Keratinocyte (primary cell): ENCODE results near the gene SFMBT1. TPM values are rescaled to one million over a fixed set of nuclear protein-coding genes. Genes with fewer than 3 reads are reported as not detected.

ENCODE experiments used
- DNase-seq: peaks from one replicate; pipeline ENCODE4 v3.0.0-alpha.2; 2011; ENCODE audit warnings: low read depth, missing footprints, low spot score
- FAIRE-seq: peaks from 2 replicates; lab custom pipeline; 2011; peaks lifted over from hg19 to GRCh38; lab: Jason Lieb, UNC
- H2AFZ ChIP-seq: 2 replicates; pipeline ENCODE4 v1.6.0; 2012; ENCODE audit warnings: low read length, control low read depth, inconsistent platforms; ENCODE audit not compliant: control insufficient read depth
- H3K27ac ChIP-seq: 2 replicates; pipeline ENCODE4 v1.5.1; 2011; ENCODE audit warnings: low read length; ENCODE audit not compliant: control insufficient read depth, insufficient read depth
- H3K27me3 ChIP-seq: 3 replicates; pipeline ENCODE4 v1.6.0; 2011; ENCODE audit warnings: low read length; ENCODE audit not compliant: control insufficient read depth, insufficient read depth; ENCODE audit errors: extremely low read depth
- H3K36me3 ChIP-seq, 2 experiments: 2 replicates in 1 of 2; 3 replicates in 1 of 2; pipeline ENCODE4 v1.5.1; 2011; ENCODE audit warnings: low read length in 2 of 2, mild to moderate bottlenecking in 1 of 2; ENCODE audit not compliant: control insufficient read depth in 2 of 2, insufficient read depth in 2 of 2; ENCODE audit errors: extremely low read depth in 1 of 2
- H3K4me1 ChIP-seq: 3 replicates; pipeline ENCODE4 v1.5.1; 2011; ENCODE audit warnings: low read length; ENCODE audit not compliant: control insufficient read depth, insufficient read depth; ENCODE audit errors: extremely low read depth
- H3K4me2 ChIP-seq: 3 replicates; pipeline ENCODE4 v1.6.0; 2011; ENCODE audit warnings: low read depth, low read length; ENCODE audit not compliant: control insufficient read depth, insufficient read depth; ENCODE audit errors: extremely low read depth
- H3K4me3 ChIP-seq, 3 experiments: fragments of 200-600 bp in 1 of 3; sonication (generic) in 1 of 3; 2 replicates in 2 of 3; 3 replicates in 1 of 3; pipeline ENCODE4 v1.5.1; 2011 to 2016; ENCODE audit warnings: low read length in 3 of 3, mild to moderate bottlenecking in 3 of 3, control low read depth in 2 of 3, inconsistent platforms in 1 of 3, low read depth in 1 of 3, mixed read lengths in 1 of 3, mixed run types in 1 of 3, moderate library complexity in 1 of 3; ENCODE audit not compliant: control insufficient read depth in 2 of 3, insufficient read depth in 2 of 3; ENCODE audit errors: extremely low read depth in 1 of 3
- H3K79me2 ChIP-seq: 2 replicates; pipeline ENCODE4 v1.6.0; 2012; ENCODE audit warnings: low read length; ENCODE audit not compliant: control insufficient read depth, insufficient read depth
- H3K9ac ChIP-seq: 3 replicates; pipeline ENCODE4 v1.6.0; 2011; ENCODE audit warnings: low read length; ENCODE audit not compliant: control insufficient read depth, insufficient read depth; ENCODE audit errors: extremely low read depth
- H3K9me1 ChIP-seq: 3 replicates; pipeline ENCODE4 v1.6.0; 2011; ENCODE audit warnings: low read length; ENCODE audit not compliant: control insufficient read depth, insufficient read depth; ENCODE audit errors: extremely low read depth
- H3K9me3 ChIP-seq: 2 replicates; pipeline ENCODE4 v1.5.1; 2012; ENCODE audit warnings: low read depth, low read length; ENCODE audit not compliant: control insufficient read depth
- H4K20me1 ChIP-seq: 3 replicates; pipeline ENCODE4 v1.6.0; 2011; ENCODE audit warnings: low read length; ENCODE audit not compliant: control insufficient read depth, insufficient read depth; ENCODE audit errors: extremely low read depth
- CTCF ChIP-seq, 3 experiments: IDR thresholded peaks in 1 of 3; conservative IDR thresholded peaks in 1 of 3; optimal IDR thresholded peaks in 1 of 3; 2 replicates in 2 of 3; 3 replicates in 1 of 3; pipeline versions ENCODE3 to v1.5.1; 2011; ENCODE audit warnings: low read length in 3 of 3, mild to moderate bottlenecking in 3 of 3, moderate library complexity in 2 of 3, control low read depth in 1 of 3, inconsistent platforms in 1 of 3; ENCODE audit not compliant: insufficient read depth in 2 of 3; ENCODE audit errors: extremely low read depth in 1 of 3
- EZH2 ChIP-seq: IDR thresholded peaks from one replicate; pipeline ENCODE4 v1.6.1; 2012; ENCODE audit warnings: inconsistent platforms, mild to moderate bottlenecking, low read length, moderate library complexity
- dilution Hi-C: fragments of 300-500 bp; cut with MboI; formaldehyde crosslinking; loops from one replicate; pipeline ENCODE4 v1.7.0; 2020; ENCODE audit warnings: low sequenced_read_pairs; ENCODE audit not compliant: extremely low pct_ligation_motif_present
- polyA plus RNA-seq, 5 experiments: library from polyadenylated mRNA; depleted of rRNA in 3 of 5; stranded (reverse) in 3 of 5; stranded (forward) in 1 of 5; unstranded in 1 of 5; fragments of >200 nt; gene quantifications; 1 replicate in 1 of 5; 2 replicates in 3 of 5; 3 replicates in 1 of 5; pipeline versions ENCODE4 v1.2.1 to v1.2.3, GENCODE V29; 2011 to 2012; ENCODE audit warnings: missing spikeins in 2 of 5, low read depth in 1 of 5, low replicate concordance in 1 of 5

SFMBT1 gene
- polyA plus RNA-seq, 1 donor (not counting 4 experiments of a cell fraction or from before 2014, with no cell fraction given), result 4.1 TPM

- H2AFZ ChIP-seq, result no peak overlapping the region
- no peak overlapping the region for H3K4me2 ChIP-seq
- no peaks in the 10 kb centered on the region for H3K36me3 ChIP-seq
- H4K20me1 ChIP-seq, result no peaks in the 10 kb centered on the region
- dilution Hi-C loops, result no loop called here
- DNase-seq (no peak), FAIRE-seq (no peak)
- H3K27ac ChIP-seq, result no peak overlapping the region
- no peaks in the 10 kb centered on the region for H3K4me1 ChIP-seq
- H3K9me3 ChIP-seq, result no peaks in the 10 kb centered on the region
- no peak for TF ChIP-seq CTCF (optimal IDR thresholded peaks at IDR 0.05 in 1 of 3, IDR thresholded peaks at IDR 0.05 in 1 of 3, conservative IDR thresholded peaks at IDR 0.05 in 1 of 3; ENCODE audit: extremely low read depth in 1 of 3, insufficient read depth in 2 of 3, low read length in 3 of 3)
- no peak for TF ChIP-seq EZH2
- H3K27me3 ChIP-seq, result no peaks in the 10 kb centered on the region
- H3K79me2 ChIP-seq, result no peaks in the 10 kb centered on the region
- no peaks in the 10 kb centered on the region for H3K9me1 ChIP-seq
- H3K4me3 ChIP-seq, result no peak overlapping the region
- H3K9ac ChIP-seq, result no peak overlapping the region
Observed at GRCh38 chr3:52866427-52866826, 179.4 kb downstream of the SFMBT1 start.

- DNase-seq (no peak), FAIRE-seq (no peak)
- Histone ChIP-seq H3K27me3 (no peaks in the 10 kb centered on the region), H3K36me3 (no peaks in the 10 kb centered on the region), H3K4me2 (no peak overlapping the region), H3K27ac (no peak overlapping the region), H3K4me1 (no peaks in the 10 kb centered on the region), H3K4me3 (no peak overlapping the region), H3K79me2 (no peaks in the 10 kb centered on the region), H3K9me3 (no peaks in the 10 kb centered on the region), H3K9ac (no peak overlapping the region), H2AFZ (no peak overlapping the region), H3K9me1 (no peaks in the 10 kb centered on the region), H4K20me1 (no peaks in the 10 kb centered on the region)
- dilution Hi-C loops, result no loop called here
- TF ChIP-seq EZH2, result no peak
- TF ChIP-seq CTCF (optimal IDR thresholded peaks at IDR 0.05 in 1 of 3, IDR thresholded peaks at IDR 0.05 in 1 of 3, conservative IDR thresholded peaks at IDR 0.05 in 1 of 3; ENCODE audit: extremely low read depth in 1 of 3, insufficient read depth in 2 of 3, low read length in 3 of 3), result no peak
Observed at GRCh38 chr3:52865994-52866393, 179.9 kb downstream of the SFMBT1 start.
